ENCODE data around the gene MAP1LC3A. TPM values are rescaled to one million over a fixed set of nuclear protein-coding genes. Genes with fewer than 3 reads are reported as not detected.

Gene MAP1LC3A
- total and polyA plus RNA-seq, 12 donors = 61.5 to 137 (median 74.6) TPM

GRCh38 chr20:34607066-34607465, 48.5 kb downstream of the MAP1LC3A start:
- ATAC-seq (no peak), DNase-seq (no peak)
- WGBS, 2 donors = 97 to 99% methylated on average over 7 of the region's 7 CpGs
- intact Hi-C loops (cut with DNase I) = loop anchor here in 1 of 10 donors (5.0 kb wide), 1 partner anchor 70 kb away; the partner anchor contains the start of gene PIGU
- Histone ChIP-seq H3K4me1 (peaks cover 0 to 37% (median 18%) of the 10 kb centered on the region in 9 donors), H3K27me3 (no peaks in the 10 kb centered on the region), H3K4me3 (no peak overlapping the region), H3K27ac (no peak overlapping the region), H3K36me3 (no peaks in the 10 kb centered on the region), H3K9me3 (peaks cover 0 to 5% (median 0%) of the 10 kb centered on the region in 11 donors)
- TF ChIP-seq CTCF (IDR thresholded peaks at IDR 0.05) = no peak

Other genes starting within 250 kb of the MAP1LC3A start
- 10 to 100 TPM; 34.1 to 47.5 (median 39.6) TPM for gene ITCH, start 195.4 kb upstream of the MAP1LC3A start, total RNA-seq
- 1 to 10 TPM; 6.7 to 7.7 TPM for gene ITCH, start 195.4 kb upstream of the MAP1LC3A start, polyA plus RNA-seq
- gene DYNLRB1, start 42.3 kb upstream of the MAP1LC3A start, total RNA-seq = 100 to 1,000 TPM; 132 to 187 (median 148) TPM
- gene DYNLRB1, start 42.3 kb upstream of the MAP1LC3A start, polyA plus RNA-seq = 100 to 1,000 TPM; 253 to 408 TPM
- 10 to 100 TPM; 11.0 to 20.4 (median 14.1) TPM for gene PIGU, start 118.4 kb downstream of the MAP1LC3A start, total RNA-seq
- 10 to 100 TPM; 18.6 to 23.8 TPM for gene PIGU, start 118.4 kb downstream of the MAP1LC3A start, polyA plus RNA-seq
- 100 to 1,000 TPM in 8 of 10 donors, 10 to 100 TPM in 2; 73.4 to 174 (median 136) TPM for gene TP53INP2, start 145.6 kb downstream of the MAP1LC3A start, total RNA-seq
- 10 to 100 TPM; 31.7 to 48.8 TPM for gene TP53INP2, start 145.6 kb downstream of the MAP1LC3A start, polyA plus RNA-seq